ENCODE results near the gene ASB7. TPM values are rescaled to one million over a fixed set of nuclear protein-coding genes. Genes with fewer than 3 reads are reported as not detected.

ASB7 gene
- total RNA-seq, 1 experiment from 2014 or later = 14.4 TPM

DNA sequence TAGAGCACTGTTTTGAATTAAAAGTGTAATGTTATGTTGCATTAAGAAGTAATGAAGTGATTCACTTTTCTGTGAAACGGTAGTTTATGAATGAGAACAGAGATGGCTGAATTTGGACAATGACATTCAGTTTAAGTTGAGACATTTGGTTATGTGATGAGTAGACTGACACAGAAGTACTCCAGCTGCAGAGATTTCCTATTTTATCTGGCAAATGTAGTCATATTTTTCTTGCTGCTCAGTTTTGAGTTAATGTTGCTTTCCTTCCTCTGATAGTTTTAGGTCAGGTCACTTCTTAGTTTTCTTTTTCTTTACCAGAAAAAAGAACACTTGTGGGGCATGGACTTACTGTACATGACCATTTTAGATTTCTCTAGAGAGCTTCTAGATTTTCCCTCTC, 51.2 kb downstream of the ASB7 start:
- H3K4me3 Mint-ChIP-seq (ENCODE audit: unreplicated experiment) = no peak overlapping the region
- H3K27ac Mint-ChIP-seq (ENCODE audit: unreplicated experiment) = no peak overlapping the region
- H3K4me3 ChIP-seq (ENCODE audit: low read depth, low read length) = no peak overlapping the region
- TF ChIP-seq, protein P1, sequence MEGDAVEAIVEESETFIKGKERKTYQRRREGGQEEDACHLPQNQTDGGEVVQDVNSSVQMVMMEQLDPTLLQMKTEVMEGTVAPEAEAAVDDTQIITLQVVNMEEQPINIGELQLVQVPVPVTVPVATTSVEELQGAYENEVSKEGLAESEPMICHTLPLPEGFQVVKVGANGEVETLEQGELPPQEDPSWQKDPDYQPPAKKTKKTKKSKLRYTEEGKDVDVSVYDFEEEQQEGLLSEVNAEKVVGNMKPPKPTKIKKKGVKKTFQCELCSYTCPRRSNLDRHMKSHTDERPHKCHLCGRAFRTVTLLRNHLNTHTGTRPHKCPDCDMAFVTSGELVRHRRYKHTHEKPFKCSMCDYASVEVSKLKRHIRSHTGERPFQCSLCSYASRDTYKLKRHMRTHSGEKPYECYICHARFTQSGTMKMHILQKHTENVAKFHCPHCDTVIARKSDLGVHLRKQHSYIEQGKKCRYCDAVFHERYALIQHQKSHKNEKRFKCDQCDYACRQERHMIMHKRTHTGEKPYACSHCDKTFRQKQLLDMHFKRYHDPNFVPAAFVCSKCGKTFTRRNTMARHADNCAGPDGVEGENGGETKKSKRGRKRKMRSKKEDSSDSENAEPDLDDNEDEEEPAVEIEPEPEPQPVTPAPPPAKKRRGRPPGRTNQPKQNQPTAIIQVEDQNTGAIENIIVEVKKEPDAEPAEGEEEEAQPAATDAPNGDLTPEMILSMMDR (IDR thresholded peaks at IDR 0.05; ENCODE audit: insufficient read depth in 1 of 2, low read depth in 1 of 2, low read length in 1 of 2, severe bottlenecking in 1 of 2, unreplicated experiment in 1 of 2) = no peak
- no peaks in the 10 kb centered on the region for H3K27me3 Mint-ChIP-seq (ENCODE audit: insufficient read depth, unreplicated experiment)
- no peaks in the 10 kb centered on the region for H3K4me1 ChIP-seq
- no peaks in the 10 kb centered on the region; the same call in 1 of the 2 replicates for H3K36me3 ChIP-seq (ENCODE audit: control insufficient read depth, insufficient read depth, low read length)
- H3K4me1 Mint-ChIP-seq (ENCODE audit: low read depth, unreplicated experiment) = no peaks in the 10 kb centered on the region
- peaks cover 16% of the 10 kb centered on the region for H3K36me3 Mint-ChIP-seq (ENCODE audit: insufficient read depth, unreplicated experiment)
- no peak for DNase-seq
- no peaks in the 10 kb centered on the region for H3K9me3 ChIP-seq
- ChIA-PET POLR2A (no interaction called here), CTCF (no interaction called here)
- no peaks in the 10 kb centered on the region for H3K27me3 ChIP-seq (replicated peaks; ENCODE audit: control insufficient read depth, insufficient read depth, low read length)
- H3K9me3 Mint-ChIP-seq (ENCODE audit: unreplicated experiment) = no peaks in the 10 kb centered on the region
- no TSS peak for BruUV-seq (replicated peaks)
- intact Hi-C loops (cut with micrococcal nuclease; ENCODE audit: unreplicated experiment) = no loop called here

GRCh38 chr15:100658895-100659294, 56.5 kb downstream of the ASB7 start:
- no peaks in the 10 kb centered on the region for H3K27me3 Mint-ChIP-seq (ENCODE audit: insufficient read depth, unreplicated experiment)
- DNase-seq = no peak
- Histone ChIP-seq H3K27me3 (replicated peaks; ENCODE audit: control insufficient read depth, insufficient read depth, low read length) (no peaks in the 10 kb centered on the region), H3K36me3 (ENCODE audit: control insufficient read depth, insufficient read depth, low read length) (no peaks in the 10 kb centered on the region), H3K4me1 (no peaks in the 10 kb centered on the region), H3K9me3 (no peaks in the 10 kb centered on the region), H3K4me3 (ENCODE audit: low read depth, low read length) (no peak overlapping the region)
- no peaks in the 10 kb centered on the region for H3K4me1 Mint-ChIP-seq (ENCODE audit: low read depth, unreplicated experiment)
- TF ChIP-seq, protein P1 (IDR thresholded peaks at IDR 0.05; ENCODE audit: insufficient read depth in 1 of 2, low read depth in 1 of 2, low read length in 1 of 2, severe bottlenecking in 1 of 2, unreplicated experiment in 1 of 2) = no peak
- no TSS peak for BruUV-seq (replicated peaks)
- ChIA-PET POLR2A (interaction anchor here (0.9 kb wide), 1 partner anchor 57 kb away, joined by 4 read pairs; the partner anchor contains the start of genes ASB7 and LINS1), CTCF (interaction anchor here (0.7 kb wide), 1 partner anchor 733 kb away, joined by 3 read pairs; no protein-coding TSS in a partner anchor)
- no peak overlapping the region for H3K4me3 Mint-ChIP-seq (ENCODE audit: unreplicated experiment)
- H3K36me3 Mint-ChIP-seq (ENCODE audit: insufficient read depth, unreplicated experiment) = peaks cover 5% of the 10 kb centered on the region
- intact Hi-C loops (cut with micrococcal nuclease; ENCODE audit: unreplicated experiment) = no loop called here
- no peak overlapping the region for H3K27ac Mint-ChIP-seq (ENCODE audit: unreplicated experiment)
- H3K9me3 Mint-ChIP-seq (ENCODE audit: unreplicated experiment) = no peaks in the 10 kb centered on the region

DNA sequence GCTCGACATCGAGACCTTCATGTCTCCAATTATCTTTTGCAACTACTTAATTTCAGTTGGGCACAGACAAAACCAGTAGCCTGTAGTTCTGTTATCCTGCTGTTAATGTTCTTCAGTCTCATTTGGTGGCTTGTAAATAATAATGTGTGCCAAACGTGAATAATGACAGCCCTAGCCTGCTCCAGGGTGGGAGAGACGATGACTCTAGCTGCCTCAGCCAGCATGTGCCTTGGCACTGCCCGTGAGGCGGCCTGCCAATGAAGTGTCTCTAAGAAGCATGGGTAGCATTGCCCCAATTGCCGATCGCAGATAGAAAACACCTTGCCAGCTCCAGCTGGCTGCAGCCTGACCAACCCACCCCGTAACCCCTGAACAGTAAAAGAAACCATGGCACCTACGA, 58.8 kb downstream of the ASB7 start:
- no peaks in the 10 kb centered on the region for H3K4me1 Mint-ChIP-seq (ENCODE audit: low read depth, unreplicated experiment)
- no peaks in the 10 kb centered on the region for H3K4me1 ChIP-seq
- H3K9me3 ChIP-seq = no peaks in the 10 kb centered on the region
- TF ChIP-seq, protein P1 (IDR thresholded peaks at IDR 0.05; ENCODE audit: insufficient read depth in 1 of 2, low read depth in 1 of 2, low read length in 1 of 2, severe bottlenecking in 1 of 2, unreplicated experiment in 1 of 2) = no peak
- H3K36me3 Mint-ChIP-seq (ENCODE audit: insufficient read depth, unreplicated experiment) = no peaks in the 10 kb centered on the region
- H3K27me3 Mint-ChIP-seq (ENCODE audit: insufficient read depth, unreplicated experiment) = no peaks in the 10 kb centered on the region
- no peak overlapping the region for H3K27ac Mint-ChIP-seq (ENCODE audit: unreplicated experiment)
- H3K27me3 ChIP-seq (replicated peaks; ENCODE audit: control insufficient read depth, insufficient read depth, low read length) = no peaks in the 10 kb centered on the region
- H3K36me3 ChIP-seq (ENCODE audit: control insufficient read depth, insufficient read depth, low read length) = no peaks in the 10 kb centered on the region
- BruUV-seq (replicated peaks) = no TSS peak
- no peaks in the 10 kb centered on the region for H3K9me3 Mint-ChIP-seq (ENCODE audit: unreplicated experiment)
- intact Hi-C loops (cut with micrococcal nuclease; ENCODE audit: unreplicated experiment) = no loop called here
- no peak for DNase-seq
- ChIA-PET CTCF (no interaction called here), POLR2A (no interaction called here)
- H3K4me3 Mint-ChIP-seq (ENCODE audit: unreplicated experiment) = no peak overlapping the region
- H3K4me3 ChIP-seq (ENCODE audit: low read depth, low read length) = no peak overlapping the region

Measured in Caco-2 (cell line).